OCI-LY1 (cell line): Measurements from ENCODE around the gene SMPD1.
"Not testable (repeated sequence)": the region's sequence is repeated elsewhere in the genome, so short reads cannot be mapped to it uniquely, and the experiment has no call there.

ENCODE experiments used
- H2AFZ ChIP-seq: fragments of 200-600 bp; sonication (generic), shearing (Covaris generic); 2 replicates; pipeline ENCODE4 v1.6.0; 2014; ENCODE audit warnings: antibody characterized with exemption, mild to moderate bottlenecking, low read length
- H3F3A ChIP-seq: fragments of 200-600 bp; sonication (generic), shearing (Covaris generic); 2 replicates; pipeline ENCODE4 v1.6.0; 2014; ENCODE audit warnings: mild to moderate bottlenecking, antibody characterized with exemption, low read length, moderate library complexity; ENCODE audit not compliant: insufficient read depth
- H3K27ac ChIP-seq: fragments of 200-600 bp; sonication (generic); 2 replicates; pipeline ENCODE4 v1.5.1; 2014; ENCODE audit warnings: low read length, mixed run types, mild to moderate bottlenecking, low read depth; ENCODE audit not compliant: poor library complexity, severe bottlenecking
- H3K27me3 ChIP-seq: fragments of 200-600 bp; sonication (generic); 2 replicates; pipeline ENCODE4 v1.6.0; 2014; ENCODE audit warnings: antibody characterized with exemption, mild to moderate bottlenecking, low read length, moderate library complexity; ENCODE audit not compliant: insufficient read depth
- H3K36me3 ChIP-seq: fragments of 200-600 bp; sonication (generic); 2 replicates; pipeline ENCODE4 v1.6.1; 2014; ENCODE audit warnings: mild to moderate bottlenecking, antibody characterized with exemption, low read length, moderate library complexity, mixed read lengths; ENCODE audit not compliant: insufficient read depth
- H3K4me1 ChIP-seq: fragments of 200-600 bp; sonication (generic); 2 replicates; pipeline ENCODE4 v1.5.1; 2014; ENCODE audit warnings: mild to moderate bottlenecking, low read length, moderate library complexity; ENCODE audit not compliant: insufficient read depth, severe bottlenecking
- H3K4me2 ChIP-seq: fragments of 200-600 bp; sonication (generic), shearing (Covaris generic); 2 replicates; pipeline ENCODE4 v1.6.1; 2014; ENCODE audit warnings: low read length
- H3K4me3 ChIP-seq: fragments of 200-600 bp; sonication (generic); 2 replicates; pipeline ENCODE4 v1.5.1; 2014; ENCODE audit warnings: low read length, low read depth, mild to moderate bottlenecking, mixed read lengths; ENCODE audit not compliant: poor library complexity, severe bottlenecking
- H3K79me2 ChIP-seq: fragments of 200-600 bp; shearing (Covaris generic); 2 replicates; pipeline ENCODE4 v1.6.1; 2016; ENCODE audit warnings: mixed run types, low read length, mixed read lengths; ENCODE audit not compliant: insufficient read depth
- H3K9ac ChIP-seq: fragments of 200-600 bp; sonication (generic), shearing (Covaris generic); 2 replicates; pipeline ENCODE4 v1.6.1; 2014; ENCODE audit warnings: mild to moderate bottlenecking, low read length, mixed read lengths
- H3K9me2 ChIP-seq: fragments of 200-600 bp; sonication (generic), shearing (Covaris generic); 2 replicates; pipeline ENCODE4 v1.6.1; 2014; ENCODE audit warnings: low read depth, mild to moderate bottlenecking, low read length, mixed read lengths
- H3K9me3 ChIP-seq: fragments of 200-600 bp; shearing (Covaris generic); 2 replicates; pipeline ENCODE4 v1.6.1; 2014; ENCODE audit warnings: low read length, mixed read lengths
- H4K20me1 ChIP-seq: fragments of 200-600 bp; sonication (generic), shearing (Covaris generic); 2 replicates; pipeline ENCODE4 v1.6.0; 2016; ENCODE audit warnings: mild to moderate bottlenecking, low read length; ENCODE audit not compliant: insufficient read depth
- CTCF ChIP-seq: fragments of 200-600 bp; sonication (generic), shearing (Covaris generic); IDR thresholded peaks from 2 replicates; pipeline ENCODE4 v1.5.1; 2017; ENCODE audit warnings: mild to moderate bottlenecking, antibody characterized with exemption, low read length, moderate library complexity, mixed read lengths
- EZH2 ChIP-seq: fragments of 200-600 bp; sonication (generic), shearing (Covaris generic); IDR thresholded peaks from 2 replicates; pipeline ENCODE4 v1.8.0; 2017; ENCODE audit warnings: borderline replicate concordance, mixed run types, mild to moderate bottlenecking, antibody characterized with exemption, low read length, moderate library complexity, mixed read lengths

Gene SMPD1

GRCh38 chr11:6388748-6389147, 1.5 kb upstream of the SMPD1 start:
- H3K4me1 ChIP-seq, result peaks cover 18% of the 10 kb centered on the region
- H3K9me2 ChIP-seq, result no peaks in the 10 kb centered on the region
- H3K79me2 ChIP-seq, result no peaks in the 10 kb centered on the region
- no peaks in the 10 kb centered on the region for H3K36me3 ChIP-seq
- H3F3A ChIP-seq, result no peaks in the 10 kb centered on the region
- no peak overlapping the region; the same call in 1 of the 2 replicates for H3K9ac ChIP-seq
- peak overlapping the region; percentile 96 for H3K4me2 ChIP-seq
- no peaks in the 10 kb centered on the region for H3K9me3 ChIP-seq
- no peak for TF ChIP-seq EZH2
- no peak for TF ChIP-seq CTCF
- no peak overlapping the region for H3K27ac ChIP-seq
- H4K20me1 ChIP-seq, result no peaks in the 10 kb centered on the region
- peak overlapping the region; percentile 75 for H3K4me3 ChIP-seq
- no peak overlapping the region for H2AFZ ChIP-seq
- H3K27me3 ChIP-seq, result no peaks in the 10 kb centered on the region

GRCh38 chr11:6390718-6391469, 620 bp downstream of the SMPD1 start:
- H3K4me1 ChIP-seq, result peaks cover 18% of the 10 kb centered on the region
- H3K9ac ChIP-seq, result peak overlapping the region; percentile 75
- H4K20me1 ChIP-seq, result no peaks in the 10 kb centered on the region
- H3K4me3 ChIP-seq, result peak overlapping the region; percentile 75
- no peaks in the 10 kb centered on the region for H3F3A ChIP-seq
- no peak overlapping the region for H3K27ac ChIP-seq
- TF ChIP-seq CTCF (no peak), EZH2 (no peak)
- peak overlapping the region; percentile 96 for H3K4me2 ChIP-seq
- H3K36me3 ChIP-seq, result no peaks in the 10 kb centered on the region
- no peaks in the 10 kb centered on the region for H3K27me3 ChIP-seq
- H3K79me2 ChIP-seq, result no peaks in the 10 kb centered on the region
- no peaks in the 10 kb centered on the region for H3K9me3 ChIP-seq
- no peak overlapping the region for H2AFZ ChIP-seq
- no peaks in the 10 kb centered on the region for H3K9me2 ChIP-seq

- Histone ChIP-seq H3K9me2 (no peaks in the 10 kb centered on the region), H3K4me1 (peaks cover 18% of the 10 kb centered on the region), H3K4me3 (peak overlapping the region; percentile 75), H3K4me2 (peak overlapping the region; percentile 96; the same call in 1 of the 2 replicates), H3K9me3 (no peaks in the 10 kb centered on the region), H3K36me3 (no peaks in the 10 kb centered on the region), H2AFZ (no peak overlapping the region), H3F3A (no peaks in the 10 kb centered on the region), H3K27ac (no peak overlapping the region), H3K79me2 (no peaks in the 10 kb centered on the region), H3K27me3 (no peaks in the 10 kb centered on the region), H3K9ac (no peak overlapping the region; the same call in 1 of the 2 replicates), H4K20me1 (no peaks in the 10 kb centered on the region)
- no peak for TF ChIP-seq CTCF
- no peak for TF ChIP-seq EZH2
These were observed 1.4 kb downstream of the SMPD1 start for GRCh38 chr11:6391537-6392134.

- H3K4me3 ChIP-seq, H3K27ac ChIP-seq, H3K79me2 ChIP-seq, H3K4me2 ChIP-seq, H4K20me1 ChIP-seq, H3K36me3 ChIP-seq, H3F3A ChIP-seq, H3K27me3 ChIP-seq, H3K9me2 ChIP-seq, H3K9me3 ChIP-seq, H3K9ac ChIP-seq, H2AFZ ChIP-seq: not testable (repeated sequence)
- H3K4me1 ChIP-seq, result peaks cover 18% of the 10 kb centered on the region
These were observed 2.0 kb downstream of the SMPD1 start for GRCh38 chr11:6392251-6392650.
